HuH-7 (cell line): Measurements from ENCODE around the gene TPSD1.
"Not testable (repeated sequence)": the region's sequence is repeated elsewhere in the genome, so short reads cannot be mapped to it uniquely, and the experiment has no call there.

Experiments
- DNase-seq: peaks from one replicate; pipeline ENCODE4 v3.0.0; 2011; ENCODE audit warnings: low spot score

The TPSD1 gene

GRCh38 chr16:1255276-1256122 is at the start of gene TPSD1:
Gene TPSD1, plus strand, starts transcription at chr16:1256069. Its CDS starts 212 bp downstream, at chr16:1256281.
- DNase-seq, result not testable (repeated sequence)

GRCh38 chr16:1206326-1206725 is 49.5 kb upstream of the TPSD1 start:
- DNase-seq, result no peak

GRCh38 chr16:1206786-1207185 is 49.1 kb upstream of the TPSD1 start:
- DNase-seq, result no peak

- no peak for DNase-seq
These were observed 47.5 kb upstream of the TPSD1 start for GRCh38 chr16:1208239-1208830.

- DNase-seq, result no peak
These were observed 46.8 kb upstream of the TPSD1 start for GRCh38 chr16:1209081-1209480.

GRCh38 chr16:1210461-1210860 is 45.4 kb upstream of the TPSD1 start:
- DNase-seq, result no peak

- DNase-seq, result no peak
These were observed 44.2 kb upstream of the TPSD1 start for GRCh38 chr16:1211451-1212268.

- no peak for DNase-seq
These were observed 43.2 kb upstream of the TPSD1 start for GRCh38 chr16:1212616-1213194.

GRCh38 chr16:1213231-1213630 is 42.6 kb upstream of the TPSD1 start:
- no peak for DNase-seq

GRCh38 chr16:1213796-1214372 is 42.0 kb upstream of the TPSD1 start:
- no peak for DNase-seq

GRCh38 chr16:1214719-1215118 is 41.1 kb upstream of the TPSD1 start:
- no peak for DNase-seq

GRCh38 chr16:1215574-1216295 is 40.1 kb upstream of the TPSD1 start:
- no peak for DNase-seq

GRCh38 chr16:1216296-1216619 is 39.6 kb upstream of the TPSD1 start:
- no peak for DNase-seq

GRCh38 chr16:1216681-1217400 is 39.0 kb upstream of the TPSD1 start:
- no peak for DNase-seq

GRCh38 chr16:1217526-1217925 is 38.3 kb upstream of the TPSD1 start:
- DNase-seq, result no peak

- no peak for DNase-seq
These were observed 37.6 kb upstream of the TPSD1 start for GRCh38 chr16:1218061-1218929.

- no peak for DNase-seq
These were observed 36.8 kb upstream of the TPSD1 start for GRCh38 chr16:1218930-1219611.

- DNase-seq, result no peak
These were observed 35.7 kb upstream of the TPSD1 start for GRCh38 chr16:1220098-1220728.
